ENCODE results near the gene TIGAR.

DNA sequence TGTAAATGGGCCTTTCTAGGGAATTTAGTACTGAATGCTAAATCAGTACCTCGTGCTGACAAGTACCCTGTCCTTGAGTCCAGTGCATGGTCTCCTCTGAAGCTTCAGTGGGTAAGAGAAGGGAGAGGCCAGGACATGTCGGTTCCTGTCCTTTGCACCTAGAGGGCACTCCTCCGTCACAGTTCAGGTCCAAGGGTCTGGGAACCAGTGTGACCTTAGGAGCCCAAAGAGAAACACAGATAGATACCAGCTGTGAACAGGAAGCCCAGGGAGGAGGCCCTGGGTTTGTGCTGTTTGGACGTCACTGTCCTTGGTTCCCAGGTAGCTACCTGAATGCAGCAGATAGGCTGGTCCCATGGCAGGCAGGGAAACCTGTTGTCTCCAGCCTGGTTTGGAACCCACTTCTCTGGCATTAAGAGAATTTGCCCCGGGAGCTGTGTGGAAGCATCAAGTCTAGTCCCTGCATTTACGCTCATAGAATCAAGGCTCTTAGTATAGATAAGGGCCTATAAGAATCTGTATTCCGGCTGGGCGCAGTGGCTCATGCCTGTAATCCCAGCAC, 62.4 kb downstream of the TIGAR start:
- no peak for TF ChIP-seq POLR2A (IDR thresholded peaks at IDR 0.05)
- TF ChIP-seq, protein P1, sequence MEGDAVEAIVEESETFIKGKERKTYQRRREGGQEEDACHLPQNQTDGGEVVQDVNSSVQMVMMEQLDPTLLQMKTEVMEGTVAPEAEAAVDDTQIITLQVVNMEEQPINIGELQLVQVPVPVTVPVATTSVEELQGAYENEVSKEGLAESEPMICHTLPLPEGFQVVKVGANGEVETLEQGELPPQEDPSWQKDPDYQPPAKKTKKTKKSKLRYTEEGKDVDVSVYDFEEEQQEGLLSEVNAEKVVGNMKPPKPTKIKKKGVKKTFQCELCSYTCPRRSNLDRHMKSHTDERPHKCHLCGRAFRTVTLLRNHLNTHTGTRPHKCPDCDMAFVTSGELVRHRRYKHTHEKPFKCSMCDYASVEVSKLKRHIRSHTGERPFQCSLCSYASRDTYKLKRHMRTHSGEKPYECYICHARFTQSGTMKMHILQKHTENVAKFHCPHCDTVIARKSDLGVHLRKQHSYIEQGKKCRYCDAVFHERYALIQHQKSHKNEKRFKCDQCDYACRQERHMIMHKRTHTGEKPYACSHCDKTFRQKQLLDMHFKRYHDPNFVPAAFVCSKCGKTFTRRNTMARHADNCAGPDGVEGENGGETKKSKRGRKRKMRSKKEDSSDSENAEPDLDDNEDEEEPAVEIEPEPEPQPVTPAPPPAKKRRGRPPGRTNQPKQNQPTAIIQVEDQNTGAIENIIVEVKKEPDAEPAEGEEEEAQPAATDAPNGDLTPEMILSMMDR (IDR thresholded peaks at IDR 0.05): no peak
